SK-N-SH treated with all-trans-retinoic acid at 6 μM for 48 hours (cell line): ENCODE results near the gene CYSRT1.

Source experiments
- ATAC-seq: fragments of 200-7000 bp; cut with Tn5 transposase; 3 replicates; pipeline ENCODE4 v1.9.1; 2020; ENCODE audit warnings: mild to moderate bottlenecking, moderate library complexity
- BACH2 ChIP-seq: fragments of 250-450 bp; sonication (Bioruptor Pico); IDR thresholded peaks from 2 replicates; pipeline ENCODE4 v1.9.0; 2021; ENCODE audit warnings: mild to moderate bottlenecking, borderline replicate concordance
- CSDC2 ChIP-seq: fragments of 250-450 bp; sonication (Bioruptor Pico); IDR thresholded peaks from 2 replicates; pipeline ENCODE4 v1.5.0; 2020; ENCODE audit warnings: mild to moderate bottlenecking, moderate library complexity
- ESRRG ChIP-seq: fragments of 250-450 bp; sonication (Bioruptor Pico); IDR thresholded peaks from 2 replicates; pipeline ENCODE4 v1.6.1; 2021; ENCODE audit warnings: mild to moderate bottlenecking
- GLIS3 ChIP-seq: fragments of 250-450 bp; sonication (Bioruptor Pico); IDR thresholded peaks from 2 replicates; pipeline ENCODE4 v1.5.0; 2020; ENCODE audit warnings: mild to moderate bottlenecking, moderate library complexity
- ISL1 ChIP-seq: fragments of 250-450 bp; sonication (Bioruptor Pico); IDR thresholded peaks from 2 replicates; pipeline ENCODE4 v2.1.2; 2022; ENCODE audit warnings: mild to moderate bottlenecking, moderate library complexity
- OSR1 ChIP-seq: fragments of 250-450 bp; sonication (Bioruptor Pico); IDR thresholded peaks from 2 replicates; pipeline ENCODE4 v1.8.0; 2022; ENCODE audit warnings: moderate library complexity, mild to moderate bottlenecking, inconsistent platforms
- PATZ1 ChIP-seq: fragments of 250-450 bp; sonication (Bioruptor Pico); IDR thresholded peaks from 2 replicates; pipeline ENCODE4 v1.8.0; 2020; ENCODE audit warnings: mild to moderate bottlenecking, moderate library complexity, borderline replicate concordance
- PPARA ChIP-seq: fragments of 250-450 bp; sonication (Bioruptor Pico); IDR thresholded peaks from 2 replicates; pipeline ENCODE4 v1.5.0; 2020; ENCODE audit warnings: mild to moderate bottlenecking, borderline replicate concordance
- SNAI2 ChIP-seq: fragments of 250-450 bp; sonication (Bioruptor Pico); IDR thresholded peaks from 2 replicates; pipeline ENCODE4 v1.5.0; 2020; ENCODE audit warnings: mild to moderate bottlenecking, moderate library complexity
- TCF4 ChIP-seq: fragments of 250-450 bp; sonication (Bioruptor Pico); IDR thresholded peaks from 2 replicates; pipeline ENCODE4 v1.8.0; 2021; ENCODE audit warnings: mild to moderate bottlenecking, moderate library complexity, borderline replicate concordance
- TOX ChIP-seq: fragments of 250-450 bp; sonication (Bioruptor Pico); IDR thresholded peaks from 2 replicates; pipeline ENCODE4 v1.8.0; 2021; ENCODE audit warnings: mild to moderate bottlenecking, moderate library complexity, borderline replicate concordance
- TSHZ2 ChIP-seq: fragments of 250-450 bp; sonication (Bioruptor Pico); IDR thresholded peaks from 2 replicates; pipeline ENCODE4 v1.5.0; 2020; ENCODE audit warnings: mild to moderate bottlenecking, moderate library complexity
- ZC3H10 ChIP-seq: fragments of 250-450 bp; sonication (Bioruptor Pico); IDR thresholded peaks from 2 replicates; pipeline ENCODE4 v1.5.1; 2021; ENCODE audit warnings: mild to moderate bottlenecking, moderate library complexity
- ZFP3 ChIP-seq: fragments of 250-450 bp; sonication (Bioruptor Pico); IDR thresholded peaks from 2 replicates; pipeline ENCODE4 v1.5.0; 2020; ENCODE audit warnings: mild to moderate bottlenecking, moderate library complexity
- ZFP30 ChIP-seq: fragments of 450-650 bp; formaldehyde crosslinking; IDR thresholded peaks from 2 replicates; pipeline ENCODE4 v1.5.0; 2022; ENCODE audit warnings: mild to moderate bottlenecking, moderate library complexity
- ZNF565 ChIP-seq: fragments of 450-650 bp; formaldehyde crosslinking; conservative IDR thresholded peaks from 2 replicates; pipeline ENCODE4 v1.5.0; 2020; ENCODE audit warnings: low read depth, mild to moderate bottlenecking, moderate library complexity
- ZNF70 ChIP-seq: fragments of 450-650 bp; formaldehyde crosslinking; IDR thresholded peaks from 2 replicates; pipeline ENCODE4 v1.5.0; 2020; ENCODE audit warnings: mild to moderate bottlenecking, moderate library complexity
- ZNF8 ChIP-seq: fragments of 450-650 bp; formaldehyde crosslinking; IDR thresholded peaks from 2 replicates; pipeline ENCODE4 v1.5.0; 2020; ENCODE audit warnings: mild to moderate bottlenecking, moderate library complexity
- TF ChIP-seq, protein P1 (sequence below): fragments of 250-450 bp; sonication (Bioruptor Pico); IDR thresholded peaks from 2 replicates; pipeline ENCODE4 v1.5.1; 2020; ENCODE audit warnings: low read depth, mild to moderate bottlenecking, moderate library complexity
- TF ChIP-seq, protein P2 (sequence below): fragments of 250-450 bp; sonication (Bioruptor Pico); IDR thresholded peaks from 2 replicates; pipeline ENCODE4 v1.5.1; 2021; ENCODE audit warnings: mild to moderate bottlenecking, moderate library complexity
- TF ChIP-seq, protein P3 (sequence below): fragments of 250-450 bp; sonication (Bioruptor Pico); IDR thresholded peaks from 2 replicates; pipeline ENCODE4 v1.8.0; 2021; ENCODE audit warnings: low read depth, mild to moderate bottlenecking, moderate library complexity, borderline replicate concordance

CYSRT1 gene

DNA sequence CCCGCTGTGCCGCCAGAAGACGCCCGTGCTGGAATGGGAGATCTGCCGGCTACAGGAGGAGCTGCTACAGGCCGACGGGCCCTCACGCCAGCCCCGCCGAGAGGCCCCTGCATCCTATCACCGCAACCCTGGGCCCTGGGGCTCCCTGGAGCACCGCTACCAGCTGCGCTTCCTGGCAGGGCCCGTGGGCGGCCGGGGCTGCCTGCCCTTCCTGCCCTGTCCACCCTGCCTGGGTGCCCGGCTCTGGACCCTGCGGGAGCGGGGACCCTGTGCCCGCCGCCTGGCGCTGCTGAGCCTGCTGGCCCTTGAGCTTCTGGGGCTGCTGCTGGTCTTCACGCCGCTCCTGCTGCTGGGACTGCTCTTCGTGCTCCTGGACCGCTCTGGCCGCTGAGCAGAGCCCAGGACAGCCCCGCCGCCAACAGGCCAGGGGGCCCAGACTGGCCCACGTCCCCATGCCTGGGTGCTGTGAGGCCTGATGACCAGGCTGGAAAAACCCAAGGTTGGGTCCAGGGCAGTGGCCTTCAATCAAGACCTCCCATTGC lies 6.7 kb upstream of the CYSRT1 start:
- ATAC-seq = no peak
- TF ChIP-seq ZNF565 (CRISPR knock-in tag) = no peak
- TF ChIP-seq ZFP3 (CRISPR knock-in tag) = no peak
- TF ChIP-seq ZNF8 = no peak
- TF ChIP-seq TCF4 = no peak
- no peak for TF ChIP-seq OSR1
- no peak for TF ChIP-seq PATZ1 (CRISPR knock-in tag)
- no peak for TF ChIP-seq CSDC2 (CRISPR knock-in tag)
- TF ChIP-seq PPARA = no peak
- no peak for TF ChIP-seq ZC3H10 (CRISPR knock-in tag)
- no peak for TF ChIP-seq SNAI2
- TF ChIP-seq, protein P1, sequence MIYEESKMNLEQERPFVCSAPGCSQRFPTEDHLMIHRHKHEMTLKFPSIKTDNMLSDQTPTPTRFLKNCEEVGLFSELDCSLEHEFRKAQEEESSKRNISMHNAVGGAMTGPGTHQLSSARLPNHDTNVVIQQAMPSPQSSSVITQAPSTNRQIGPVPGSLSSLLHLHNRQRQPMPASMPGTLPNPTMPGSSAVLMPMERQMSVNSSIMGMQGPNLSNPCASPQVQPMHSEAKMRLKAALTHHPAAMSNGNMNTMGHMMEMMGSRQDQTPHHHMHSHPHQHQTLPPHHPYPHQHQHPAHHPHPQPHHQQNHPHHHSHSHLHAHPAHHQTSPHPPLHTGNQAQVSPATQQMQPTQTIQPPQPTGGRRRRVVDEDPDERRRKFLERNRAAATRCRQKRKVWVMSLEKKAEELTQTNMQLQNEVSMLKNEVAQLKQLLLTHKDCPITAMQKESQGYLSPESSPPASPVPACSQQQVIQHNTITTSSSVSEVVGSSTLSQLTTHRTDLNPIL = no peak
- TF ChIP-seq ZFP30 = no peak
- TF ChIP-seq TSHZ2 = no peak
- TF ChIP-seq ESRRG (CRISPR knock-in tag) = no peak
- no peak for TF ChIP-seq GLIS3
- no peak for TF ChIP-seq ISL1 (CRISPR knock-in tag)

GRCh38 chr9:137218754-137219271 lies 6.2 kb upstream of the CYSRT1 start:
- no peak for ATAC-seq
- TF ChIP-seq ZNF70 (CRISPR knock-in tag) (no peak), CSDC2 (CRISPR knock-in tag) (no peak), GLIS3 (no peak), SNAI2 (no peak), TSHZ2 (no peak), ESRRG (CRISPR knock-in tag) (no peak), BACH2 (CRISPR knock-in tag) (no peak), ZNF8 (no peak), TOX (CRISPR knock-in tag) (no peak)
- TF ChIP-seq, protein P2, sequence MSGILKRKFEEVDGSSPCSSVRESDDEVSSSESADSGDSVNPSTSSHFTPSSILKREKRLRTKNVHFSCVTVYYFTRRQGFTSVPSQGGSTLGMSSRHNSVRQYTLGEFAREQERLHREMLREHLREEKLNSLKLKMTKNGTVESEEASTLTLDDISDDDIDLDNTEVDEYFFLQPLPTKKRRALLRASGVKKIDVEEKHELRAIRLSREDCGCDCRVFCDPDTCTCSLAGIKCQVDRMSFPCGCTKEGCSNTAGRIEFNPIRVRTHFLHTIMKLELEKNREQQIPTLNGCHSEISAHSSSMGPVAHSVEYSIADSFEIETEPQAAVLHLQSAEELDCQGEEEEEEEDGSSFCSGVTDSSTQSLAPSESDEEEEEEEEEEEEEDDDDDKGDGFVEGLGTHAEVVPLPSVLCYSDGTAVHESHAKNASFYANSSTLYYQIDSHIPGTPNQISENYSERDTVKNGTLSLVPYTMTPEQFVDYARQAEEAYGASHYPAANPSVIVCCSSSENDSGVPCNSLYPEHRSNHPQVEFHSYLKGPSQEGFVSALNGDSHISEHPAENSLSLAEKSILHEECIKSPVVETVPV (CRISPR knock-in tag) = no peak
- TF ChIP-seq, protein P1 = no peak
- TF ChIP-seq, protein P3, sequence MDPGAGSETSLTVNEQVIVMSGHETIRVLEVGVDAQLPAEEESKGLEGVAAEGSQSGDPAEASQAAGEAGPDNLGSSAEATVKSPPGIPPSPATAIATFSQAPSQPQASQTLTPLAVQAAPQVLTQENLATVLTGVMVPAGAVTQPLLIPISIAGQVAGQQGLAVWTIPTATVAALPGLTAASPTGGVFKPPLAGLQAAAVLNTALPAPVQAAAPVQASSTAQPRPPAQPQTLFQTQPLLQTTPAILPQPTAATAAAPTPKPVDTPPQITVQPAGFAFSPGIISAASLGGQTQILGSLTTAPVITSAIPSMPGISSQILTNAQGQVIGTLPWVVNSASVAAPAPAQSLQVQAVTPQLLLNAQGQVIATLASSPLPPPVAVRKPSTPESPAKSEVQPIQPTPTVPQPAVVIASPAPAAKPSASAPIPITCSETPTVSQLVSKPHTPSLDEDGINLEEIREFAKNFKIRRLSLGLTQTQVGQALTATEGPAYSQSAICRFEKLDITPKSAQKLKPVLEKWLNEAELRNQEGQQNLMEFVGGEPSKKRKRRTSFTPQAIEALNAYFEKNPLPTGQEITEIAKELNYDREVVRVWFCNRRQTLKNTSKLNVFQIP (CRISPR knock-in tag) = no peak
